GM23338 (cell line): Measurements from ENCODE around the gene DMKN. TPM values are rescaled to one million over a fixed set of nuclear protein-coding genes. Genes with fewer than 3 reads are reported as not detected.

Experiments used
- ATAC-seq: fragments of 200-7000 bp; cut with Tn5 transposase; 3 replicates; pipeline ENCODE4 v1.9.1; 2020
- DNase-seq: peaks from one replicate; pipeline ENCODE4 v3.0.0-alpha.2; 2015; ENCODE audit warnings: low spot score
- H2AFZ ChIP-seq: fragments of 200-600 bp; sonication (generic); 2 replicates; pipeline ENCODE4 v1.8.0; 2016; ENCODE audit warnings: antibody characterized with exemption, mild to moderate bottlenecking, moderate library complexity
- H3F3A ChIP-seq: fragments of 200-600 bp; sonication (generic); replicated peaks from 2 replicates; pipeline ENCODE4 v1.8.0; 2017; ENCODE audit warnings: antibody characterized with exemption, mixed run types, low read depth
- H3K27ac ChIP-seq: fragments of 200-600 bp; sonication (generic); 2 replicates; pipeline ENCODE4 v1.6.1; 2016; ENCODE audit warnings: low read depth
- H3K27me3 ChIP-seq: fragments of 200-600 bp; sonication (generic); 2 replicates; pipeline ENCODE4 v1.8.0; 2016; ENCODE audit warnings: mild to moderate bottlenecking, mixed run types, moderate library complexity; ENCODE audit not compliant: insufficient read depth
- H3K36me3 ChIP-seq: fragments of 200-600 bp; sonication (generic); 2 replicates; pipeline ENCODE4 v1.8.0; 2016; ENCODE audit warnings: mild to moderate bottlenecking; ENCODE audit not compliant: insufficient read depth
- H3K4me1 ChIP-seq: fragments of 200-600 bp; sonication (generic); 2 replicates; pipeline ENCODE4 v1.8.0; 2016; ENCODE audit warnings: mild to moderate bottlenecking, moderate library complexity; ENCODE audit not compliant: insufficient read depth
- H3K4me2 ChIP-seq: fragments of 200-600 bp; sonication (generic); 2 replicates; pipeline ENCODE4 v1.7.1; 2017; ENCODE audit warnings: mixed run types
- H3K4me3 ChIP-seq: fragments of 200-600 bp; sonication (generic); 2 replicates; pipeline ENCODE4 v1.6.1; 2016; ENCODE audit warnings: mixed run types
- H3K79me2 ChIP-seq: fragments of 200-600 bp; sonication (generic); replicated peaks from 2 replicates; pipeline ENCODE4 v1.8.0; 2017; ENCODE audit warnings: mild to moderate bottlenecking; ENCODE audit not compliant: insufficient read depth
- H3K9me2 ChIP-seq: fragments of 200-600 bp; sonication (generic); 2 replicates; pipeline ENCODE4 v1.8.0; 2017; ENCODE audit not compliant: insufficient read depth
- H4K20me1 ChIP-seq: fragments of 200-600 bp; sonication (generic); replicated peaks from 2 replicates; pipeline ENCODE4 v1.8.0; 2017; ENCODE audit warnings: mild to moderate bottlenecking; ENCODE audit not compliant: insufficient read depth
- H3K27ac Mint-ChIP-seq: 2 replicates; pipeline ENCODE4 v1.8.0; 2020; ENCODE audit warnings: inconsistent platforms, mild to moderate bottlenecking, moderate library complexity, mixed read lengths
- H3K27me3 Mint-ChIP-seq: 3 replicates; pipeline ENCODE4 v1.8.0; 2022; ENCODE audit warnings: low read depth, mild to moderate bottlenecking, moderate library complexity, mixed read lengths, inconsistent platforms; ENCODE audit not compliant: insufficient read depth, poor library complexity
- H3K36me3 Mint-ChIP-seq: 3 replicates; pipeline ENCODE4 v1.8.0; 2021; ENCODE audit warnings: low read depth, mild to moderate bottlenecking, inconsistent platforms, moderate library complexity, mixed read lengths
- H3K4me1 Mint-ChIP-seq: 3 replicates; pipeline ENCODE4 v1.8.0; 2020; ENCODE audit warnings: mild to moderate bottlenecking, inconsistent platforms, mixed read lengths
- H3K4me3 Mint-ChIP-seq: 3 replicates; pipeline ENCODE4 v1.8.0; 2021; ENCODE audit warnings: moderate library complexity, mild to moderate bottlenecking, inconsistent platforms, mixed read lengths
- H3K9me3 Mint-ChIP-seq: 3 replicates; pipeline ENCODE4 v1.8.0; 2020; ENCODE audit warnings: moderate library complexity, mild to moderate bottlenecking, inconsistent platforms, mixed read lengths
- CREB1 ChIP-seq: fragments of 250-450 bp; sonication (Bioruptor Pico); IDR thresholded peaks from 2 replicates; pipeline ENCODE4 v1.5.0; 2020; ENCODE audit warnings: low read depth, mild to moderate bottlenecking, moderate library complexity
- CTCF ChIP-seq, 2 experiments: fragments of 200-600 bp in 1 of 2; sonication (generic) in 1 of 2; conservative IDR thresholded peaks; 2 replicates each; pipeline versions ENCODE4 v1.5.1 to v1.6.1; 2016 to 2017; ENCODE audit warnings: antibody characterized with exemption in 2 of 2, low read depth in 2 of 2, mild to moderate bottlenecking in 2 of 2, moderate library complexity in 1 of 2
- EZH2 ChIP-seq: fragments of 200-600 bp; sonication (generic); IDR thresholded peaks from one replicate; pipeline ENCODE4 v1.8.0; 2017; ENCODE audit warnings: antibody characterized with exemption, mild to moderate bottlenecking, low read depth; ENCODE audit not compliant: unreplicated experiment
- EZH2phosphoT487 ChIP-seq: fragments of 200-600 bp; sonication (generic); IDR thresholded peaks from one replicate; pipeline ENCODE4 v1.8.1; 2018; ENCODE audit warnings: antibody characterized with exemption; ENCODE audit not compliant: unreplicated experiment
- JUNB ChIP-seq: IDR thresholded peaks from one replicate; pipeline ENCODE4 v1.6.1; 2016; ENCODE audit warnings: antibody characterized with exemption; ENCODE audit not compliant: unreplicated experiment
- NANOG ChIP-seq: IDR thresholded peaks from 2 replicates; pipeline ENCODE4 v1.6.1; 2016; ENCODE audit warnings: antibody characterized with exemption, borderline replicate concordance
- POLR2AphosphoS5 ChIP-seq: IDR thresholded peaks from 2 replicates; pipeline ENCODE4 v1.6.1; 2016; ENCODE audit warnings: antibody characterized with exemption, low read depth
- REST ChIP-seq: IDR thresholded peaks from one replicate; pipeline ENCODE4 v1.6.1; 2018; ENCODE audit warnings: antibody characterized with exemption; ENCODE audit not compliant: unreplicated experiment
- STAT1 ChIP-seq: IDR thresholded peaks from one replicate; pipeline ENCODE4 v1.6.1; 2016; ENCODE audit warnings: antibody characterized with exemption; ENCODE audit not compliant: unreplicated experiment
- ZNF114 ChIP-seq: fragments of 250-450 bp; sonication (Bioruptor Pico); IDR thresholded peaks from 2 replicates; pipeline ENCODE4 v1.5.0; 2020; ENCODE audit warnings: mild to moderate bottlenecking, moderate library complexity
- ZNF331 ChIP-seq: fragments of 250-450 bp; sonication (Bioruptor Pico); IDR thresholded peaks from 2 replicates; pipeline ENCODE4 v1.5.0; 2020; ENCODE audit warnings: low read depth, mild to moderate bottlenecking, moderate library complexity
- ZNF462 ChIP-seq: fragments of 250-450 bp; sonication (Bioruptor Pico); IDR thresholded peaks from 2 replicates; pipeline ENCODE4 v1.5.0; 2020; ENCODE audit warnings: mild to moderate bottlenecking, moderate library complexity
- polyA plus RNA-seq: library from polyadenylated mRNA; unstranded; fragments of >200 nt; fragmentation: Nextera tagmentation; extraction: Ambion mirVana; gene quantifications from 2 replicates; pipeline ENCODE4 v1.2.1, GENCODE V29; 2016
- total RNA-seq: library from RNA; depleted of rRNA; stranded (reverse); fragments of >200 nt; shearing (Covaris generic); gene quantifications from 2 replicates; pipeline ENCODE4 v1.2.3, GENCODE V29; 2014
- TF ChIP-seq, protein P1 (sequence below): IDR thresholded peaks from 2 replicates; pipeline ENCODE4 v1.6.1; 2016; ENCODE audit warnings: antibody characterized with exemption

The DMKN gene
- total and polyA plus RNA-seq, 2 experiments from 2014 or later = 259 to 569 TPM

DNA sequence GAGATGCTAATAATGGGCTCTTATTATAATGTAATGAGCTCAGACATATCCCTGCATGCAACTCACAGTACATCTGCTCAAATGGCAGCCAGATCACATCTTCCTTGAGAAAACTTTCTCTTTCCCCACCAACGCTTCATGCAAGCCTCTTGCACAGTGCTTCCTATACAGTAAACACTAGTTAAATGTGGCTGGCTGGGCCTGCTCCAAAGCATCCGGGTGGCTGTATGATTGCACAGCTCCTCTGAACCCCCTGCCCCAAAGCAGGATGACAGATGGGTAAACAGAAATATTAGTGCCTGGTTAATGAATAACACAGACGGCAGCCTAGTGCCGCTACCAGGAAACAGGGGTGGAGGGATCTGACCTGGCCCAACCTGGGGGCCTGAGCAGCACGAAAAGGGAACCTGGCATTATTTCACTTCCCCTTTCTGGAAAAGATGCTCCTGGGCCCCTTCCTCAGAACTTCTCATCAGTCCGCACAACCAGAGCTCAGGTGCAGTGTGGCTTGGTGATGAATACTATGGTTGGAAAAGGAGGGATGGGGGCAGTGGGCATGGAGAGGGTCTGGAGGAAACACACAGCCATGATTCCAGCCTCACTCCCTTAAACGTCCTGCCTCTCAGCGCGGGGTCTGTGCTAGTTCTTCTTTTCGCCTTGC, 54.6 kb downstream of the DMKN start:
- Mint-ChIP-seq H3K27me3 (peaks cover 7% of the 10 kb centered on the region), H3K4me1 (peaks cover 3% of the 10 kb centered on the region), H3K36me3 (no peaks in the 10 kb centered on the region), H3K4me3 (no peak overlapping the region), H3K9me3 (no peaks in the 10 kb centered on the region), H3K27ac (no peak overlapping the region)
- H3K4me3 ChIP-seq = no peak overlapping the region
- H4K20me1 ChIP-seq = no peaks in the 10 kb centered on the region
- no peaks in the 10 kb centered on the region for H3K79me2 ChIP-seq
- H3K27me3 ChIP-seq = no peaks in the 10 kb centered on the region
- H3K9me2 ChIP-seq = no peaks in the 10 kb centered on the region
- H3K27ac ChIP-seq = no peak overlapping the region
- TF ChIP-seq ZNF114 (CRISPR knock-in tag) (no peak), ZNF462 (CRISPR knock-in tag) (no peak), EZH2 (no peak), JUNB (no peak), STAT1 (no peak), ZNF331 (no peak), CTCF (conservative IDR thresholded peaks at IDR 0.05; ENCODE audit: low read depth in 2 of 2) (no peak), POLR2AphosphoS5 (no peak), REST (no peak), EZH2phosphoT487 (no peak), CREB1 (CRISPR knock-in tag) (no peak), NANOG (no peak)
- TF ChIP-seq, protein P1, sequence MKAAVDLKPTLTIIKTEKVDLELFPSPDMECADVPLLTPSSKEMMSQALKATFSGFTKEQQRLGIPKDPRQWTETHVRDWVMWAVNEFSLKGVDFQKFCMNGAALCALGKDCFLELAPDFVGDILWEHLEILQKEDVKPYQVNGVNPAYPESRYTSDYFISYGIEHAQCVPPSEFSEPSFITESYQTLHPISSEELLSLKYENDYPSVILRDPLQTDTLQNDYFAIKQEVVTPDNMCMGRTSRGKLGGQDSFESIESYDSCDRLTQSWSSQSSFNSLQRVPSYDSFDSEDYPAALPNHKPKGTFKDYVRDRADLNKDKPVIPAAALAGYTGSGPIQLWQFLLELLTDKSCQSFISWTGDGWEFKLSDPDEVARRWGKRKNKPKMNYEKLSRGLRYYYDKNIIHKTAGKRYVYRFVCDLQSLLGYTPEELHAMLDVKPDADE = no peak
- H3K4me2 ChIP-seq = no peak overlapping the region
- no peak for ATAC-seq
- no peaks in the 10 kb centered on the region for H3K36me3 ChIP-seq
- no peaks in the 10 kb centered on the region for H3K4me1 ChIP-seq
- no peak for DNase-seq
- no peaks in the 10 kb centered on the region for H3F3A ChIP-seq
- H2AFZ ChIP-seq = no peak overlapping the region
